ENCODE measurements around the gene IER3.
A peak's percentile ranks its signal among the peaks of the same experiment; 100 is the strongest.
"Not testable (repeated sequence)": the region's sequence is repeated elsewhere in the genome, so short reads cannot be mapped to it uniquely, and the experiment has no call there.

Gene IER3

DNA sequence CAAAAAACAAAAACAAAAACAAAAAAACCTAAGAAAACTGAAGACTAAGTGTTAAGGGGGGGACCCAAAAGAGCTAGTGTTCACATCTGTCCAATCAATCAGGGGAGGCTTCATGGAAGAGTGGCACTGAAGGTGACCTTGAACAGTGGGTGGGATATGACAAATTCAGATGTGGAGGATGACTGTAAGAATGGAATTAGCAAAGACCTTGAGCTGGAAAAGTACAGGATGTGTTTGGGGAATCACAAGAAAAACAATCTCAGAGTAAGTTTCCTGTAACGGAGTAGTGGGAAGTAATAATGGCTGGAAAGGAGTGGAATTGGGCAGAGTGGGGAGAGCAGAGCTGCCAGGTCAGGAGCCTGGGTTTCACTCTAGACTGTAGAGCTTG, 2.9 kb upstream of the IER3 start:
- DNase-seq = no peak

DNA sequence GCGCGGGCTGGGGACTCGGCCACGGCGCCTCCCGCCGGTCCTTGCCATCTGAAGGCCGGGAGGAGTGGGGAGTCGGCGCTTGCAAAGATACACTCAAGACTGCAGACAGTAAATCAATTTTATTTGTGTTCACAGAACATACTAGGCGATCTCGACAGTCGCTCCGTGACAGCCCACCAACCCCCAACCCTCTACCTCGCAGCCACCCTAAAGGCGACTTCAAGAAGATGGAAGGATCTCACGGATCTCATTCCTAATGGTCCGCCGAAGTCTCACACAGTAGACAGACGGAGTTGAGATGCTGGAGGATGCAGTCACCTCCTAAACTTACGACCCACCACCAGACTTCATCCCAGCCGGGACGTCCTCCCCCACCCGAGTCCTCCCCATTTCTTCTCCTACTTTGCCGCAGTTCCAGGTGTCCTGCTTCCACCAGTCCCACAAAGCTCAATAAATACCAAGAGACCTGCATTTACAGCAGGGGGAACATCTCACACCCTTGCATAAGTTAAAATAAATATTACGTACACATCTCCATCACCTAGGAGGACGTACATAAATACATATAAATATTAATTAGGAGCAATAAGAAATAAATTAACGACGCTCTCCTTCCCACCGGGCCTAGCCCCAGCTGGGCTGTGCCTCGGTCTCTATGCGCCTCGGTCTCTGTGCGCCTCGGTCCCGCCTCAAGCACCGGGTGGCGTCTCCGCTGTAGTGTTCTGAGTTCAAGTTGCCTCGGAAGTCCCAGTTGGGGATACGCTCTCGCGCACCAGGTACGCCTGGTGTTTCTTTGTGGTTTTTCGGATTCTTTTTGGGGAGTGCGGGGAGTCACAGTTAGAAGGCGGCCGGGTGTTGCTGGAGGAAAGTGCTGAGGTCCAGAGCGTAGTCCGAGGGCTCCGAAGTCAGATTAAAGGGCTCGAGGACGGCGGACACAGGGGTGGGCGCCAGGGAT, 971 bp downstream of the IER3 start:
- peak; percentile 54 for DNase-seq

DNA sequence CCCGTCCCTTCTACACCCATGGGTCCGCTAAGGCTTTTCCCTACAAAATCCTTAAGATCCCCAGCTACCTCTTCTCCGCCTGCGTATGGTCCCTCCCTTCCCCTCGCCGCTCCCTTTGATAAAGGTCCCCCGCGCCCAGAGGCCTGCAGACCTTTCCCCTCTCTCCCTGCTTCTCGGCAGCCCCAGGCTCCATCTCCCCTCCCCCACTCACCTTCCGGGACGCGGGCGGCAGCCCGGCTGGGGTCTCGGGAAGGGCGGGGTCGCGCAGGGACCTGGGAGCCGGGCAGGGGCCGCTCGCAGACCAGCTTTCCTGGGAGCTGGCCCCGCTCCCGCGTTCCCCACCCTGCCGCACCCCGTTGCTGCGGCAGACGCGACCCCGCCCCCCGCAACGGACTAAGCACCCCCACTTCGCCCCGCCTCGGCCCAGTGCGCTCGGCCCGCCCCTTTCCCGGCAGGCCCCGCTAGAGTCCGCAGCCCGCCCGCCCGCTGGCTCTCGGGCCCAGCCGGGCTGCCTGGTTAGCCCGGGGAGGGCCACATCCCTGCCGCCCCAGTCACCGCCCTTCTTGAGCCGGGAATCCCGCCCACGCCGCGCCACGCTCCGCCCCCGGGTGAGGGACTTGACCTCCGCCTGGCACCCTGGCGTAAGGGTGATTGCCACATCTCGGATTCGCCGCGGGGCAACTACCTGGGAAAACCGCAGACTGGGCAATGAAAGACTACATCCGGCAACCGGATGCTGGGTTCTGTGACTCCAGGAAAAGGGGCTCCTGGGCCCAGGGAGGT, 1.8 kb downstream of the IER3 start, which contains the start of gene FLOT1:
FLOT1 (minus strand) TSS at position 372 of the 783 bp plus-strand sequence. CDS start 498 bp downstream, outside the sequence.
- DNase-seq = peak; percentile 97

DNA sequence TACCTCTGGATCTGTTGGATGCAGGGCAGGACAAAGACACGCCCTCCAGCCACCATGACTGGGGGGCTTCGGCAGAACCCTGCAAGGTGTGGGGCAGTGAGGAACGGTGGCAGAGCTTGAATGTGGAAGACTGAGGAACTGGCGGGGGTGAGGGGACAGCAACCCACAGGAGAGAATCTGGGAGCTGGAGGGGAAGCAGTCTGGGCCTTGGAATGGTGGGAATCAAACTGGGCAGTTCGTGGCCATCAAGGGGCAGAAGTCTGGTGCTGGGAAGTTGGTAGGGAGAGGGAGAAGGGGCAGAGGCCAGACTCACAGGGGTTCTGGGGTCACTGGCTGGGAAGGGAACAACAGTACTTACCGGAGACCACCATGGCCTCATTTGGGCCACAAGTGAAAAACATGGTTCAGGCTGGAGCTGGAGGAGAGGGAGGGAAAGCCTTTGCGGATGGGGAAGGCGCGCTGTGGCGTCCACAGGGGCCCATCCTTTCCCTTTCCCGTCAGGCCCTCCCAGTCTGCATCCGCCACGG, 2.5 kb downstream of the IER3 start:
- DNase-seq = no peak

DNA sequence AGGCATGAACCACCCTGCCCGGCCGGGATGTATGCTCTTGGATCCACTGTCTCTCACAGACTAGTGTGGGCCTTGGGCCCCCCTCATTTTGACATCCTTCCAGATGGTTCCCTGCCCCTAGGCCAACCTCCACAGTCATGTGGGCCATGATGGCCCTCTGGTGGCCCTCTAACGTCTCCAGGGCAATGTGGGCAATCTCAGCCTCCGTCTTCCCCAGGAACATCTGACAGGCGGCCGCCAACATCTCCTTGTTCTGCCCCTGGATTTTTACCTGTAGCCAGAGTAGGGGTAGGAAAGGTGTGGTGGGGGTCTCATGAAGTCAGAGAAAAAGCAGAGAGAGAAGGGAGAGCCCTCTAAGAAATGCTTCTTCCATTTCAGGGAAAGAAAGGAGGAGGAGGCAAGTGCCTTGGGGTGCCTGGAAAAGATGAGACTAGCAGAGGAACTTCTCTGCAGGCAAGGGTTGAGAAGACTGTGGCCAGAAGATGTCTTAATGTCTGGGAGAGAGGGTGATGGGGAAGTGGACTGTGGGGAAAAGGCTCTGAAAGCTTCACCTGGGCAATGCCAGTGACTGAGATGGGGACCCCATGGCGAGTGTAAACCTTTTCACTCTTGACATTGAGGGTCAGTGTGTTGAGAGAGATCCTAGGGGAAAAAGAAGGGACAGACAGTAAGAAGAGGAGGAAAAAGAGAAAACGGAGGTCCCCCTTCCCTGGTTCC, 3.1 kb downstream of the IER3 start:
- DNase-seq = no peak

DNA sequence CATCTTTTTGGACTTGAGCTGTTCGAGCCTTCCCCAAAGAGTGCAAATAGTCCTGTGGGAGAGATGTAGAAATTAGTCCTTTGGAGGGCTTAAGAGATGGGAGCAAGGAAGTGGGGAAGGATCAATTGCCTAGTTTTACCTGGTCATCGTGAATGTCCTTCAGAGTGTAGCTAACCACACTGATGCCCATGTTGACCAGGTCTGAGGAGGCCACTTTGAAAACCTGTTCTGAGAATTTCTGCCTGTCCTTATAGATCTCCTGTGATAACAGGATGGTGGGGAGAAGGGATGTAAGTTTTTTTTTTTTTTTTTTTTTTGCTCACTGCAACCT, 3.8 kb downstream of the IER3 start:
- DNase-seq = no peak

DNA sequence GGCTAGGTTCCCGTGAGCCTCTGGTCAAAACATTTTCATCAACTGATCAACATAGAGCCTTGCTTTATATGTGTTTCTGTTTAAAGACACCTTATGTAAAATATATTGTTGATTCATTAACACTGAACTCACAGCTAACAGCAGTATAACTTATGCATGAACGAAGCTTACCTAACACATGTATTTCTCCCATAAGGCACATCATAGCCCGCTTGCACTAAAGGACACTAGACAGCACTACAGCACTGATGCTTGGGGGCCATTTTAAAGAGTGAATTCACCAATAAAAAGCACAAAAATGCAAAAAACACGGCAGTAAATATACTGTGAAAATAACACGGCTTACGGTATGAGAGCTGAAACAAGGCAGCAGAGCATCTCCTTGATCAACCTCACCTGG, 5.8 kb downstream of the IER3 start:
- DNase-seq = no peak

DNA sequence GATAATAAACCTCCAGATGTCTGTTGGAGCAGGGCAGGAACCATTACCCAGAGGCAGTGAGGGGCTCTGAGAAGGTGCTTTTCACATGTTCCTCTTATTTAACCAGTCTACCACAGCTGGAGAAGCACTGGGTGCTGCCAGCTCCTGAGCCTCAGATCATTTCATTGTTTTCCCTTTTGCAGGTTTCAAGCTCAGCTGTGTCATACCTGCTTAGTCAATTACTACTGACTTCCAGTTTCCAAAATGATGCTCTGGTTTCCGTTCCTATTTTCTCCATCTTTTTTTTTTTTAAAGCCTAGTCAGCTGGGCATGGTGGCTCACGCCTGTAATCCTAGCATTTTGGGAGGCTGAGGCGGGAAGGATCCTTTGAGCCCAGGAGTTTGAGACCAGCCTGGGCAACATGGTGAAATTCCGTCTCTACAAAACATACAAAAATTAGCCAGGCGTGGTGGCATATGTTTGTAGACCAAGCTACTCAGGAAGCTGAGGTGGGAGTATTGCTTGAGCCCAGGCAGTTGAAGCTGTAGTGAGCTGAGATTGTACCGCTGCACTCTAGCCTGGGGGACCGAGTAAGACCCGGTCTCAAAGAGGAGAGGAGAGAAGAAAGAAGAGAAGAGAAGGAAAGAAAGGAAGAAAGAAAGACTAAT, 8.6 kb downstream of the IER3 start:
- DNase-seq = peak; percentile 54

DNA sequence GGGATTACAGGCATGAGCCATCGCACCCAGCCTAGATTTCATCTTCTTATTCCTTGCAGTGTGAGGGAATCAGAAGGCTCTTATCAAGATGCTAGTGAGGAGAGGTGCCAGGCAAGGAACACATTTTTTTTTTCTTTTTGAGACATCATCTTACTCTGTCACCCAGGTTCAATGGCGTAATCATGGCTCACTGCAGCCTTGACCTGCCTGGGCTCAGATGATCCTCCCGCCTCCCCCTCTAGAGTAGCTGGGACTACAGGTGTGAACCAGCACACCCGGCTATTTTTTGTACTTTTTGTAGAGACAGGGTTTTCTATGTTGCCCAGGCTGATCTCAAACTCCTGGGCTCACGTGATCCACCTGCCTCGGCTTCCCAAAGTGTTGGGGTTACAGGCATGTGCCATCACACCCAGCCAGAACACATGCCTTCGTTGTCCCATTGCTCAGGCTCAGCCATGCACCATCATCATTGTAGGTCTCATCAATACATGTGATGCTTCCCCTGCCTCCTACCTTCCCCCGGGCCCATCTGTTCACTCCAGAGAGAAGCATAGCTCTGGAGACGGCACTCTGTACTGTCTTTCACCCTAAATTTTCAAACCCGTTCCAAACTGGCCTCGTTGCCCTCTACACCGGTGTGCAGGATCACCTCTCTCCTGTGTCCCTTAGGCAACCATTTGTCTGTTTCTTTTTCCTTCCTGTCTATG, 12.0 kb downstream of the IER3 start:
- DNase-seq = no peak

DNA sequence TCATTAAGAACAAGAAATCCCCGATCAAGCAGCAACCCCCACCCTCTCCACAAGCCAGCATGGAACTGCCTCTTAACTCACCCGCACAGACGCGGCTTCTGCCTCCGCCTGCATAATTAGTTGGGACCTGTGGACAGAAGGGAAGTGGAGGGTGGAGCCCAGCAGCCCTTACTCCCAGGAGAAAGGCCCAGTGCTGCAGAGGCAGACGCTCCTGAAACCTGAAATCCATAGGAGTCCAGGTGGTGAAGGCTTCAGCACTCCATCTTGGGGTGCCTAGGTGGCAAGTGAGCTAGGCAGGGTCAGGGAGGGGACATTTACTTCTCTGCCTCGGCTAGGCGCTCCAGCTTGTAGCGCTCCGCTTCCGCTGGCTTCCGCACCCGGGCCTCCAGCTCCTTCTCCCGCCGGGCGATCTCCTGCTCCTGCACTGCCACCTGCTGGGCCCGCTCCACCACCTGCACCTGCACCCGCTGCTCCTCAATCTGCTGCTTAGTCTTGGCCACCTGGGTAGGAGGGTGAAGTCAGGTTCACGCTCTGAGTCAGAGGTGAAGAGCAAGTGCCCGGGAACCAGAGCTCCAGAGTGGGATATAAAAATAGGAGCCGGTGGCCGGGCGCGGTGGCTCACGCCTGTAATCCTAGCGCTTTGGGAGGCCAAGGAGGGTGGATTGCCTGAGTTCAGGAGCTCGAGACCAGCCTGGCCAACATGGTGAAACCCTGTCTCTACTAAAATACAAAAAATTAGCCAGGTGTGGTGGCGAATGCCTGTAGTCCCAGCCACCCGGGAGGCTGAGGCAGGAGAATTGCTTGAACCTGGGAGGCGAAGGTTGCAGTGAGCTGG, 13.5 kb downstream of the IER3 start:
- DNase-seq = peak; percentile 91

DNA sequence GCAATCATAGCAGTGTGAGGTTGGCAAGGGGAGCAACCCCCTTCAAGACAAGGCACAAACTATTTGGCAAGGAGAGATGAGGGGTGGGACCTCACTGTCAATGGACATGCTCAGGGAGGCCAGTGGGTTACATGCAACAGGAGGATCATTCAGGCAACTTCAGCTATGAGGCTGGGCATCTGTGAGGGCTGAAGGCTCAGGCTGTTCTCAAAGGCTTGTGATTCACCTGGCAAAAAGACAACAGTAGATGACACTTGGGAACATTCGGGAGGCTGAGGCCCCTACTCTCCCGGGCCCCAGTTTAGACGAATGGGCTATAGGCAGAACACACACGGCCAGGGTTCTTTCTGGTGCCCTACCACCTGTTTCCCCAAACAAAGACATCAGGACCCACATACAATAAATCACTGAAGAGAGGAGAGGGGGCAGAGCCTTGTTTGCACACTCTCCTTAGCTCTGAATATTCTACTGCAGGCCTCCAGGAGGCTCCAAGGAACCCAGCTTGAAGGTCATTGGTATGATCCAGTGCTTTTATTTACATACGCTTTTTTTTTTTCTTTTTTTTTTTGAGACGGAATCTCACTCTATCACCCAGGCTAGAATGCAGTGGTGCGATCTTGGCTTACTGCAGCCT, 16.3 kb downstream of the IER3 start:
- DNase-seq = no peak

DNA sequence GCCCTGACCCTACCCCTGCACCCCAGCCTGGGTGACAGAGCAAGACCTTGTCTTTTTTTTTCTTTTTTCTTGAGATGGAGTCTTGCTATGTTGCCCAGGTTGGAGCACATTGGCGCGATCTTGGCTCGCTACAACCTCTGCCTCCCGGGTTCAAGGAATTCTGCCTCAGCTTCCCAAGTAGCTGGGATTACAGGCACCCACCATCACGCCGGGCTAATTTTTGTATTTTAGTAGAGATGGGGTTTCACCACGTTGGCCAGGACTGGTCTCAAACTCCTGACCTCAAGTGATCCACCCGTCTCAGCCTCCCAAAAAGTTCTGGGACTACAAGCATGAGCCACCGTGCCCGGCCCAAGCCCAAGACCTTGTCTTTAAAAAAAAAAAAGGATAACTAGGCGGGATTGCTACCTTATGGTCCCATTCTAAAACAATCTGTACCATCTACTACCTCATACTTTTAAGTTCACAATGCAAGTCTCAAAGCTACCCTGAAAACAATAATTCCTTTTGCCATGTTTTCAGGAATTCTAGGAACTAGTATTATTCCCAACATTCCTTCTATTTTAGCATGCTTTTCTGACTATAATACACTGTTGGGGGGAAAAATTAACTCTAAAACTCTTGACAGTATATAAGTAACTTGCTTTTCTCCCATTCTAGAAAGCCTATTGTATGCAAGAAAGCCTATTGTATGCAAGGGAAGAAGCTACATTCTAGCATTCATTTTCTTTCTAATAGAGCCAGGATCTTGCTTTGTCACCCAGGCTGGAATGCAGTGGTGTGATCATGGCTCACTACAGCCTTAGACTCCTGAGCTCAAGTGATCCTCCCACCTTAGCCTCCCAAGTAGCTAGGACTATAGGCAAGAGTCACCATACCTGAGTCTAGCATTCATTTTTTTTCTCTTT, 17.6 kb downstream of the IER3 start:
- no peak for DNase-seq

DNA sequence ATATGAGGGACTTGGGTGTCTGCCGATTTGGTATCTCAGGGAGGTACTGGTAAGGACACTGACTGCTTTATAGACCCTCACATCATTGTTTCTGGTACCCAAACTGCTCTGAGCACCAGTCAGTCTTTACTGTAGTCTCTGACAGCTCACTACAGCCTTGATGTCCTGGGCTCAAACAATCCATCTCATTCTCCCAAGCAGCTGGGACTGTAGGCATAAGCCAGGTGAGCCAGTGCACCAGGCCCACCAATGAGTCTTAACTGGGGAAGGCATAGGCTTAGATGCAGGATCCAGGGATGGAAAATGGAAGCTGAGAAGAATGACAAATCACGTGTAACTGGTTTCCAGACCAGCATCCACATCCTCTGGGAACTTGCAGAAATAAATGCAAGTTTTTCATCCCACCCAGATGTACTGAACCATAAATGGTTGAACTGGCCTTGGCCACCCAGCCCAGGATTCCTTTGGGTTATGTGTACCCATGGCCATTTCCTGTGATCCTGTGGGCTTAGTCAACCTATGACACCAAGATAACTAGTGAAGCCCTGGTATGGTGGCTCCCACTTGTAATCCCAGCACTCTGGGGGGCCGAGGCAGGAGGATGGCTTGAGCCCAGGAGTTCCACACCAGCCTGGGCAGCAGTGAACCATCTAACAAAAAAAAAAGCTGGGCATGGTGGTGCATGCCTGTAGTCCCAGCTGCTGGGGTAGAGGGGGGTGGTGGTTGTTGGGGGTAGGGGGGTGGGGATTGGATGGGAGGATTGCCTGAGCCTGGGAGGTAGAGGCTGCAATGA, 18.4 kb downstream of the IER3 start:
- no peak for DNase-seq

DNA sequence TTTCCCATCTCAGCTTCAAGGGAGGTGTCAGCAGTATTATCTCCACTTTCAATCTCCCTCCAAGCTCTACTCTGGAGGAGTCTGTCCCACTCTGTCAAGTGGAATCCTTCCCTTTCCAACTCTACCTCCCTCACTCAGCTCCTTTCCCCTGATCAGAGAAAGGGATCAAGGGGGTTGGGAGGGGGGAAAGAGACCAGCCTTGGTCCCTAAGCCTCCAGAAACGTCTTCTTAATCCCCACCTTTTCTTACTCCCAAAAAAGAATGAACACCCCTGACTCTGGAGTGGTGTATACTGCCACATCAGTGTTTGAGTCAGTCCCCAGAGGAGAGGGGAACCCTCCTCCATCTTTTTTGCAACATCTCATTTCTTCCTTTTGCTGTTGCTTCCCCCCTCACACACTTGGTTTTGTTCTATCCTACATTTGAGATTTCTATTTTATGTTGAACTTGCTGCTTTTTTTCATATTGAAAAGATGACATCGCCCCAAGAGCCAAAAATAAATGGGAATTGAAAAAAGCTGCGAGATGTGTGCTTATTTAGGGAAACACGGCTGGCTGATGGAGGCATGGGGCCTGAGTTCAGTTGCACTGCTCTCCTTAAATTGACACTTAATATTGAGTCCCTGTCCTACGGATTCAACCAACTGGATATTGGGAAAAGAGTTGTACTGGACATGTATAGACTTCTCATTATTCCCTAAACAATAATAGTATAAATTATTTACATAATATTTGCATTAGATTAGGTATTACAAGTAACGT, 19.3 kb downstream of the IER3 start:
- no peak for DNase-seq

DNA sequence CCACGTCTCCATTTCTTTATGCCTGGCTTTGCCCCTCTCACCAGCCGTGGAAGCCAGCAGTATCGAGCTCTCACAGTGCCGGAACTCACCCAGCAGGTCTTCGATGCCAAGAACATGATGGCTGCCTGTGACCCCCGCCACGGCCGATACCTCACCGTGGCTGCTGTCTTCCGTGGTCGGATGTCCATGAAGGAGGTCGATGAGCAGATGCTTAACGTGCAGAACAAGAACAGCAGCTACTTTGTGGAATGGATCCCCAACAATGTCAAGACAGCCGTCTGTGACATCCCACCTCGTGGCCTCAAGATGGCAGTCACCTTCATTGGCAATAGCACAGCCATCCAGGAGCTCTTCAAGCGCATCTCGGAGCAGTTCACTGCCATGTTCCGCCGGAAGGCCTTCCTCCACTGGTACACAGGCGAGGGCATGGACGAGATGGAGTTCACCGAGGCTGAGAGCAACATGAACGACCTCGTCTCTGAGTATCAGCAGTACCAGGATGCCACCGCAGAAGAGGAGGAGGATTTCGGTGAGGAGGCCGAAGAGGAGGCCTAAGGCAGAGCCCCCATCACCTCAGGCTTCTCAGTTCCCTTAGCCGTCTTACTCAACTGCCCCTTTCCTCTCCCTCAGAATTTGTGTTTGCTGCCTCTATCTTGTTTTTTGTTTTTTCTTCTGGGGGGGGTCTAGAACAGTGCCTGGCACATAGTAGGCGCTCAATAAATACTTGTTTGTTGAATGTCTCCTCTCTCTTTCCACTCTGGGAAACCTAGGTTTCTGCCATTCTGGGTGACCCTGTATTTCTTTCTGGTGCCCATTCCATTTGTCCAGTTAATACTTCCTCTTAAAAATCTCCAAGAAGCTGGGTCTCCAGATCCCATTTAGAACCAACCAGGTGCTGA, 20.3 kb downstream of the IER3 start:
- DNase-seq = not testable (repeated sequence)

DNA sequence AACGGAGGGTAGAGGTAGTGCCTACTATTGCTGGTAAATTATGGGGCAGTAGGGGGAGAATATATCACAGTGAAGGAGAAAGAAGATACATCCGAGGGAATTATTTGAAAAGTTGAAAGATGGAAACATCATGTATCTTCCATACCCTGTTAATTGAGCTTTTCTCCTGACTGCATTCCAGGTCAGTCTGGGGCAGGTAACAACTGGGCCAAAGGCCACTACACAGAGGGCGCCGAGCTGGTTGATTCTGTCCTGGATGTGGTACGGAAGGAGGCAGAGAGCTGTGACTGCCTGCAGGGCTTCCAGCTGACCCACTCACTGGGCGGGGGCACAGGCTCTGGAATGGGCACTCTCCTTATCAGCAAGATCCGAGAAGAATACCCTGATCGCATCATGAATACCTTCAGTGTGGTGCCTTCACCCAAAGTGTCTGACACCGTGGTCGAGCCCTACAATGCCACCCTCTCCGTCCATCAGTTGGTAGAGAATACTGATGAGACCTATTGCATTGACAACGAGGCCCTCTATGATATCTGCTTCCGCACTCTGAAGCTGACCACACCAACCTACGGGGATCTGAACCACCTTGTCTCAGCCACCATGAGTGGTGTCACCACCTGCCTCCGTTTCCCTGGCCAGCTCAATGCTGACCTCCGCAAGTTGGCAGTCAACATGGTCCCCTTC, 21.0 kb downstream of the IER3 start:
- DNase-seq = not testable (repeated sequence)

Measured in stimulated activated CD4-positive, alpha-beta T cell treated with anti-CD3 and anti-CD28 coated beads, Interleukin-1b, Interleukin-23, amount 100 ng/mL, for 48 hours (primary cell).